ENCODE measurements around the gene COL11A1.

- TF ChIP-seq CTCF (IDR thresholded peaks at IDR 0.05) (no peak), POLR2A (IDR thresholded peaks at IDR 0.05) (no peak), EP300 (IDR thresholded peaks at IDR 0.05) (no peak)
These were observed 4.2 kb upstream of the COL11A1 start for GRCh38 chr1:103112546-103112945.
